ENCODE data around the gene ADCY2. TPM values are rescaled to one million over a fixed set of nuclear protein-coding genes. Genes with fewer than 3 reads are reported as not detected.

ADCY2 gene
- total RNA-seq, 1 experiment from 2014 or later, result 31.3 TPM

DNA sequence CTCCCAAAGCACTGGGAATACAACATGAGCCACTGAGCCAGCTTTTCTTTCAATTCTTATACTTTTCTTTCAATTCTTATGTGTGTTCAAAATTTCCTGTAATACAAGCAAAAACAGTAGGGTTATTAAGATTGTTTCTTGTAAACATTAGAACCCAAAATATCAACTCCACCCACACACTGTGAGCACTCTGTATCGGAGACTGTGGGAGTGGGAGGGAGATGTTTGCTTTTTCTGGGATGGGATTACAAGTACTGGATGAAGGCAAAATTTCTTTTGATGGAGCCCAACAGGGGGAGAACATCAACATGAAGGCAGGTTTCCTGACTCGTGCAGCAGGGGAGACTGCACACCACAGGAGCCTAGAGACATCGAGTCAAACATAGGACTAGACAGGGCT is 459.7 kb downstream of the ADCY2 start:
- no peak overlapping the region for H3T11ph ChIP-seq (ENCODE audit: low read length)
- Mint-ChIP-seq H3K27ac (peak overlapping the region in 1 of 3 experiments; percentile 19; a peak in 1 of 7 replicates), H3K4me3 (no peak overlapping the region), H3K4me1 (peaks cover 5 to 7% of the 10 kb centered on the region in 2 experiments), H3K36me3 (ENCODE audit: insufficient read depth in 1 of 3, low read depth in 3 of 3) (peaks cover 8 to 27% (median 11%) of the 10 kb centered on the region in 3 experiments), H3K9me3 (peaks cover 2 to 7% of the 10 kb centered on the region in 2 experiments; a peak in 3 of 5 replicates), H3K27me3 (ENCODE audit: low read depth) (peaks cover 15% of the 10 kb centered on the region)
- H3K27ac ChIP-seq (ENCODE audit: insufficient read length, low read depth, low read length), result no peak overlapping the region
- no peak overlapping the region for H3K9ac ChIP-seq (ENCODE audit: extremely low read depth, insufficient read length, low read length)
- peaks cover 5% of the 10 kb centered on the region for H3K23me2 ChIP-seq (ENCODE audit: insufficient read length, low read depth, low read length, poor library complexity, severe bottlenecking)
- no peak overlapping the region for H2BK12ac ChIP-seq (ENCODE audit: insufficient read length, low read depth, low read length)
- no peak overlapping the region for H3K56ac ChIP-seq (ENCODE audit: insufficient read length, low read depth, low read length)
- H3K4me2 ChIP-seq (ENCODE audit: insufficient read depth, insufficient read length, low read length), result no peak overlapping the region
- no peak overlapping the region for H3K23ac ChIP-seq (ENCODE audit: insufficient read length, low read depth, low read length)
- no peaks in the 10 kb centered on the region for H3K79me2 ChIP-seq (ENCODE audit: insufficient read depth, low read length)
- DNase-seq, result no peak
- no peak overlapping the region for H2BK5ac ChIP-seq (ENCODE audit: insufficient read length, low read length)
- TF ChIP-seq, protein P1, sequence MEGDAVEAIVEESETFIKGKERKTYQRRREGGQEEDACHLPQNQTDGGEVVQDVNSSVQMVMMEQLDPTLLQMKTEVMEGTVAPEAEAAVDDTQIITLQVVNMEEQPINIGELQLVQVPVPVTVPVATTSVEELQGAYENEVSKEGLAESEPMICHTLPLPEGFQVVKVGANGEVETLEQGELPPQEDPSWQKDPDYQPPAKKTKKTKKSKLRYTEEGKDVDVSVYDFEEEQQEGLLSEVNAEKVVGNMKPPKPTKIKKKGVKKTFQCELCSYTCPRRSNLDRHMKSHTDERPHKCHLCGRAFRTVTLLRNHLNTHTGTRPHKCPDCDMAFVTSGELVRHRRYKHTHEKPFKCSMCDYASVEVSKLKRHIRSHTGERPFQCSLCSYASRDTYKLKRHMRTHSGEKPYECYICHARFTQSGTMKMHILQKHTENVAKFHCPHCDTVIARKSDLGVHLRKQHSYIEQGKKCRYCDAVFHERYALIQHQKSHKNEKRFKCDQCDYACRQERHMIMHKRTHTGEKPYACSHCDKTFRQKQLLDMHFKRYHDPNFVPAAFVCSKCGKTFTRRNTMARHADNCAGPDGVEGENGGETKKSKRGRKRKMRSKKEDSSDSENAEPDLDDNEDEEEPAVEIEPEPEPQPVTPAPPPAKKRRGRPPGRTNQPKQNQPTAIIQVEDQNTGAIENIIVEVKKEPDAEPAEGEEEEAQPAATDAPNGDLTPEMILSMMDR (conservative IDR thresholded peaks at IDR 0.05), result no peak
- no peaks in the 10 kb centered on the region for H3K27me3 ChIP-seq (ENCODE audit: insufficient read depth, low read length)
- H2AK5ac ChIP-seq (ENCODE audit: insufficient read length, low read length), result no peak overlapping the region
- no peak overlapping the region for H4K5ac ChIP-seq (ENCODE audit: insufficient read length, low read depth, low read length)
- H3K14ac ChIP-seq (ENCODE audit: insufficient read depth, low read length), result no peak overlapping the region
- H3K79me1 ChIP-seq (ENCODE audit: insufficient read depth, low read depth, low read length, poor library complexity, severe bottlenecking), result no peaks in the 10 kb centered on the region
- H2AFZ ChIP-seq (ENCODE audit: low read length), result no peak overlapping the region
- H4K20me1 ChIP-seq (ENCODE audit: control insufficient read depth, insufficient read depth, insufficient read length), result no peaks in the 10 kb centered on the region
- no peak overlapping the region for H3K4ac ChIP-seq (ENCODE audit: low read depth, low read length)
- no peak overlapping the region for H4K91ac ChIP-seq (ENCODE audit: insufficient read length, low read depth, low read length)
- WGBS (ENCODE audit: extremely low coverage, insufficient read length, low lambda C conversion rate), result no CpG with 5 or more reads among the region's 3 CpGs
- no peak overlapping the region for H2BK20ac ChIP-seq (ENCODE audit: low read depth, low read length, poor library complexity, severe bottlenecking)
- no peaks in the 10 kb centered on the region for H3K4me1 ChIP-seq (ENCODE audit: insufficient read depth, low read length)
- H3K18ac ChIP-seq (ENCODE audit: insufficient read length, low read depth, low read length), result no peak overlapping the region
- no peak overlapping the region for H2BK120ac ChIP-seq (ENCODE audit: low read depth, low read length, poor library complexity, severe bottlenecking)
- H2BK15ac ChIP-seq (ENCODE audit: low read depth, low read length), result no peak overlapping the region
- no peaks in the 10 kb centered on the region for H3K9me3 ChIP-seq (ENCODE audit: control insufficient read depth, low read depth, low read length)
- no peak overlapping the region for H4K8ac ChIP-seq (replicated peaks; ENCODE audit: insufficient read length, low read depth, low read length)

Measured in H9 (cell line).